H1 (cell line): Measurements from ENCODE around the gene LRCH1. TPM values are rescaled to one million over a fixed set of nuclear protein-coding genes. Genes with fewer than 3 reads are reported as not detected.
A peak's percentile ranks its signal among the peaks of the same experiment; 100 is the strongest.

Source experiments
- CTCF ChIA-PET: fragments of 300-600 bp; sonication (Branson Sonifier 250); formaldehyde crosslinking; loops from one replicate; lab custom pipeline; 2021; ENCODE audit not compliant: partially characterized antibody; lab: Charles Lee
- POLR2A ChIA-PET: fragments of 300-600 bp; sonication (Branson Sonifier 250); formaldehyde crosslinking; loops from one replicate; lab custom pipeline; 2021; ENCODE audit warnings: inconsistent platforms; ENCODE audit not compliant: partially characterized antibody; lab: Charles Lee
- DNase-seq, 2 experiments: peaks; one replicate each; pipeline versions ENCODE4 v3.0.0 to v3.0.0-alpha.2; 2010 to 2022; ENCODE audit warnings: low spot score in 2 of 2, low read depth in 1 of 2, mixed read lengths in 1 of 2
- FAIRE-seq: peaks from 2 replicates; lab custom pipeline; 2011; peaks lifted over from hg19 to GRCh38; lab: Jason Lieb, UNC
- H2AFZ ChIP-seq: 2 replicates; pipeline ENCODE4 v1.8.1; 2012; ENCODE audit warnings: low read length, inconsistent platforms
- H2AK5ac ChIP-seq: 2 replicates; pipeline ENCODE4 v1.6.1; 2013; ENCODE audit warnings: low read depth, low read length
- H2BK120ac ChIP-seq: replicated peaks from 2 replicates; pipeline ENCODE3; 2013; ENCODE audit warnings: low read depth, low read length, inconsistent platforms
- H2BK12ac ChIP-seq: 2 replicates; pipeline ENCODE4 v1.6.1; 2013; ENCODE audit warnings: low read depth, low read length
- H2BK15ac ChIP-seq: 2 replicates; pipeline ENCODE4 v1.6.1; 2013; ENCODE audit warnings: low read length
- H2BK20ac ChIP-seq: 2 replicates; pipeline ENCODE4 v1.6.1; 2013; ENCODE audit warnings: low read length
- H2BK5ac ChIP-seq: 2 replicates; pipeline ENCODE4 v1.6.1; 2013; ENCODE audit warnings: low read depth, low read length
- H3K14ac ChIP-seq: 2 replicates; pipeline ENCODE4 v1.6.1; 2013; ENCODE audit warnings: inconsistent platforms; ENCODE audit not compliant: insufficient read length
- H3K18ac ChIP-seq: 2 replicates; pipeline ENCODE4 v1.6.1; 2013; ENCODE audit warnings: low read length; ENCODE audit errors: extremely low read depth
- H3K23ac ChIP-seq: 2 replicates; pipeline ENCODE4 v1.6.1; 2013; ENCODE audit warnings: inconsistent platforms; ENCODE audit not compliant: insufficient read length
- H3K23me2 ChIP-seq: 2 replicates; pipeline ENCODE4 v1.6.1; 2013; ENCODE audit warnings: low read depth, low read length
- H3K27ac ChIP-seq: 2 replicates; pipeline ENCODE4 v1.6.1; 2011; ENCODE audit warnings: low read depth, low read length, inconsistent platforms
- H3K27me3 ChIP-seq, 4 experiments: replicated peaks in 1 of 4; 1 replicate in 1 of 4; 2 replicates in 3 of 4; pipeline versions ENCODE4 v1.6.1 to v1.8.1; 2011 to 2013; ENCODE audit warnings: low read length in 3 of 4, mild to moderate bottlenecking in 3 of 4, inconsistent platforms in 2 of 4, mixed read lengths in 2 of 4, moderate library complexity in 1 of 4; ENCODE audit not compliant: control insufficient read depth in 3 of 4, insufficient read depth in 3 of 4; ENCODE audit errors: extremely low read depth in 1 of 4
- H3K36me3 ChIP-seq, 4 experiments: 2 replicates each; pipeline versions ENCODE4 v1.6.1 to v1.8.1; 2011 to 2013; ENCODE audit warnings: mild to moderate bottlenecking in 4 of 4, low read length in 3 of 4, moderate library complexity in 2 of 4, control low read depth in 1 of 4, inconsistent platforms in 1 of 4; ENCODE audit not compliant: insufficient read depth in 4 of 4, control insufficient read depth in 2 of 4
- H3K4ac ChIP-seq: replicated peaks from 2 replicates; pipeline ENCODE3; 2013; ENCODE audit warnings: low read length, low read depth, mixed read lengths, inconsistent platforms; ENCODE audit not compliant: insufficient read length
- H3K4me1 ChIP-seq, 4 experiments: replicated peaks in 1 of 4; 1 replicate in 1 of 4; 2 replicates in 3 of 4; pipeline versions ENCODE4 v1.6.1 to v1.8.1; 2011 to 2013; ENCODE audit warnings: low read length in 3 of 4, inconsistent platforms in 2 of 4, mixed read lengths in 1 of 4; ENCODE audit not compliant: insufficient read depth in 4 of 4, control insufficient read depth in 3 of 4
- H3K4me2 ChIP-seq, 2 experiments: 2 replicates each; pipeline versions ENCODE4 v1.6.1 to v1.8.1; 2011 to 2013; ENCODE audit warnings: low read depth in 2 of 2, low read length in 2 of 2, control low read depth in 1 of 2, inconsistent platforms in 1 of 2, mild to moderate bottlenecking in 1 of 2; ENCODE audit not compliant: insufficient read depth in 1 of 2
- H3K4me3 ChIP-seq, 4 experiments: fragments of 200-600, 300-600 bp in 1 of 4; sonication (generic), shearing (Covaris generic), sonication (Bioruptor Twin) in 1 of 4; 2 replicates each; pipeline versions ENCODE4 v1.5.1 to v1.8.1; 2011 to 2016; ENCODE audit warnings: low read length in 4 of 4, low read depth in 3 of 4, control low read depth in 2 of 4, inconsistent platforms in 2 of 4, mild to moderate bottlenecking in 2 of 4, mixed read lengths in 1 of 4, moderate library complexity in 1 of 4; ENCODE audit not compliant: insufficient read depth in 2 of 4; ENCODE audit errors: extremely low read depth in 1 of 4
- H3K56ac ChIP-seq: replicated peaks from 2 replicates; pipeline ENCODE3; 2013; ENCODE audit warnings: low read depth, mild to moderate bottlenecking, mixed read lengths, low read length, inconsistent platforms; ENCODE audit not compliant: insufficient read length
- H3K79me1 ChIP-seq: 2 replicates; pipeline ENCODE4 v1.6.1; 2013; ENCODE audit warnings: low read depth, low read length, control low read depth
- H3K79me2 ChIP-seq, 2 experiments: 2 replicates each; pipeline versions ENCODE4 v1.6.1 to v1.8.1; 2012 to 2013; ENCODE audit warnings: low read length in 2 of 2, mild to moderate bottlenecking in 2 of 2, inconsistent platforms in 1 of 2; ENCODE audit not compliant: insufficient read depth in 2 of 2, control insufficient read depth in 1 of 2
- H3K9ac ChIP-seq, 4 experiments: replicated peaks in 1 of 4; 1 replicate in 1 of 4; 2 replicates in 3 of 4; pipeline versions ENCODE4 v1.6.1 to v1.8.1; 2011 to 2013; ENCODE audit warnings: low read depth in 3 of 4, low read length in 3 of 4, control low read depth in 2 of 4, mild to moderate bottlenecking in 2 of 4, moderate library complexity in 2 of 4, inconsistent platforms in 1 of 4; ENCODE audit errors: extremely low read depth in 1 of 4
- H3K9me3 ChIP-seq, 2 experiments: 2 replicates each; pipeline versions ENCODE4 v1.6.1 to v1.8.1; 2012 to 2013; ENCODE audit warnings: mild to moderate bottlenecking in 2 of 2, moderate library complexity in 2 of 2, control low read depth in 1 of 2, inconsistent platforms in 1 of 2, low read depth in 1 of 2, low read length in 1 of 2, mixed read lengths in 1 of 2; ENCODE audit not compliant: insufficient read depth in 2 of 2
- H4K20me1 ChIP-seq, 2 experiments: replicated peaks in 1 of 2; 2 replicates each; pipeline versions ENCODE3 to v1.8.1; 2011 to 2013; ENCODE audit warnings: inconsistent platforms in 2 of 2, low read length in 2 of 2, mild to moderate bottlenecking in 1 of 2; ENCODE audit not compliant: insufficient read depth in 2 of 2, control insufficient read depth in 1 of 2
- H4K5ac ChIP-seq: 2 replicates; pipeline ENCODE4 v1.6.1; 2013; ENCODE audit warnings: low read length, low read depth, mixed read lengths, inconsistent platforms; ENCODE audit not compliant: insufficient read length
- H4K8ac ChIP-seq: 2 replicates; pipeline ENCODE4 v1.8.0; 2013; ENCODE audit warnings: mild to moderate bottlenecking, moderate library complexity, low read length, inconsistent platforms; ENCODE audit not compliant: insufficient read depth; ENCODE audit errors: extremely low read depth
- H4K91ac ChIP-seq: replicated peaks from 2 replicates; pipeline ENCODE3; 2013; ENCODE audit warnings: low read length, mixed read lengths, inconsistent platforms; ENCODE audit not compliant: insufficient read length
- CHD2 ChIP-seq: IDR thresholded peaks from 2 replicates; pipeline ENCODE4 v1.6.1; 2012; ENCODE audit warnings: low read length, improper control_type of control experiment
- EZH2 ChIP-seq: fragments of 200-600 bp; sonication (generic); IDR thresholded peaks from 2 replicates; pipeline ENCODE4 v1.7.1; 2012; ENCODE audit warnings: low read depth, mild to moderate bottlenecking, moderate library complexity, low read length, inconsistent platforms; ENCODE audit not compliant: severe bottlenecking
- HDAC6 ChIP-seq: IDR thresholded peaks from one replicate; pipeline ENCODE4 v1.7.1; 2012; ENCODE audit warnings: low read depth, mild to moderate bottlenecking, inconsistent platforms, low read length, moderate library complexity
- MAFK ChIP-seq: IDR thresholded peaks from 2 replicates; pipeline ENCODE4 v1.6.1; 2012; ENCODE audit warnings: low read depth, mild to moderate bottlenecking, improper control_type of control experiment, low read length
- WGBS, 2 experiments: shearing (Covaris generic) in 1 of 2; methylation state at CpG; one replicate each; pipeline versions ENCODE4 v1.1.6 to v1.1.7; 2013 to 2015; ENCODE audit warnings: low lambda C conversion rate in 2 of 2, mixed read lengths in 2 of 2, inconsistent platforms in 1 of 2, low coverage in 1 of 2, missing lambda C conversion rate in 1 of 2; ENCODE audit not compliant: insufficient replicate concordance in 2 of 2, insufficient coverage in 1 of 2, insufficient read length in 1 of 2; ENCODE audit errors: extremely low coverage in 1 of 2, missing lambda C conversion rate in 1 of 2; 5-methylcytosine and 5-hydroxymethylcytosine counted together
- polyA plus RNA-seq, 7 experiments: library from polyadenylated mRNA; depleted of rRNA in 3 of 7; stranded (reverse) in 5 of 7; unstranded in 2 of 7; fragments of >200 nt in 5 of 7; fragments of 200-250 nt in 2 of 7; gene quantifications; 1 replicate in 5 of 7; 2 replicates in 1 of 7; 4 replicates in 1 of 7; pipeline versions ENCODE4 v1.2.1 to v1.2.3, GENCODE V29; 2011 to 2013; ENCODE audit warnings: missing spikeins in 2 of 7, mixed read lengths in 2 of 7
- total RNA-seq: library from RNA; stranded (reverse); fragmentation: NEBNext Ultra II Directional; extraction: Animal tissue kit (Norgen Biotek cat#: 25700); gene quantifications from 2 replicates; pipeline ENCODE4 v1.2.1, GENCODE V29; 2021

Gene LRCH1
- total and polyA plus RNA-seq, 2 of the 8 experiments (the other 6 are each of a cell fraction or from before 2014, with no cell fraction given), result 3.0 to 10.1 TPM

- Histone ChIP-seq H3K9me3 (no peaks in the 10 kb centered on the region), H2BK12ac (no peak overlapping the region), H2BK120ac (no peak overlapping the region), H3K4me3 (no peak overlapping the region), H3K79me2 (peaks cover 3 to 29% of the 10 kb centered on the region in 2 experiments; a peak in 3 of 4 replicates), H4K20me1 (no peaks in the 10 kb centered on the region), H3K27me3 (no peaks in the 10 kb centered on the region), H4K8ac (no peak overlapping the region), H3K18ac (no peak overlapping the region), H4K91ac (no peak overlapping the region), H3K56ac (no peak overlapping the region), H3K23ac (no peak overlapping the region), H3K36me3 (no peaks in the 10 kb centered on the region; a peak in 2 of 8 replicates), H3K9ac (no peak overlapping the region), H3K79me1 (peaks cover 3% of the 10 kb centered on the region), H3K4me2 (no peak overlapping the region), H3K23me2 (no peaks in the 10 kb centered on the region), H3K4me1 (peaks cover 0 to 10% (median 0%) of the 10 kb centered on the region in 4 experiments; a peak in 2 of 7 replicates), H3K27ac (no peak overlapping the region), H2BK20ac (no peak overlapping the region), H2AK5ac (no peak overlapping the region), H2BK5ac (no peak overlapping the region), H2BK15ac (no peak overlapping the region), H3K4ac (no peak overlapping the region), H4K5ac (no peak overlapping the region), H3K14ac (no peak overlapping the region), H2AFZ (no peak overlapping the region)
- POLR2A ChIA-PET, result interaction anchor here (1.2 kb wide), 1 partner anchor 43 kb away, joined by 3 read pairs; no protein-coding TSS in a partner anchor
- no peak for DNase-seq
- FAIRE-seq, result peak; percentile 52
- CTCF ChIA-PET, result interaction anchor here (0.6 to 3.5 kb wide), 2 partner anchors 11 to 20 kb away, joined by 4 to 19 read pairs; no protein-coding TSS in a partner anchor
- TF ChIP-seq HDAC6, result no peak
- TF ChIP-seq EZH2, result no peak
- no peak for TF ChIP-seq CHD2
- TF ChIP-seq MAFK, result peak; percentile 83
- 90% methylated on average over 8 of the region's 8 CpGs; no CpG with 5 or more reads in 1 of the 2 experiments for WGBS, 2 experiments
These were observed 60.6 kb downstream of the LRCH1 start for GRCh38 chr13:46613409-46614049.
